Stimulated activated CD4-positive, alpha-beta T cell treated with anti-CD3 and anti-CD28 coated beads, Interleukin-1b, Interleukin-23, amount 100 ng/mL, for 1 hour (primary cell): ENCODE measurements around the gene KRTAP9-3.
"Not testable (repeated sequence)": the region's sequence is repeated elsewhere in the genome, so short reads cannot be mapped to it uniquely, and the experiment has no call there.

Experiments used
- DNase-seq, 2 donors: peaks; one replicate each; pipeline ENCODE4 v3.0.0-alpha.2; 2020; ENCODE audit warnings: low read depth in 2 of 2

KRTAP9-3 gene, protein sequence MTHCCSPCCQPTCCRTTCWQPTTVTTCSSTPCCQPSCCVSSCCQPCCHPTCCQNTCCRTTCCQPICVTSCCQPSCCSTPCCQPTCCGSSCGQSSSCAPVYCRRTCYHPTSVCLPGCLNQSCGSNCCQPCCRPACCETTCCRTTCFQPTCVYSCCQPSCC

DNA sequence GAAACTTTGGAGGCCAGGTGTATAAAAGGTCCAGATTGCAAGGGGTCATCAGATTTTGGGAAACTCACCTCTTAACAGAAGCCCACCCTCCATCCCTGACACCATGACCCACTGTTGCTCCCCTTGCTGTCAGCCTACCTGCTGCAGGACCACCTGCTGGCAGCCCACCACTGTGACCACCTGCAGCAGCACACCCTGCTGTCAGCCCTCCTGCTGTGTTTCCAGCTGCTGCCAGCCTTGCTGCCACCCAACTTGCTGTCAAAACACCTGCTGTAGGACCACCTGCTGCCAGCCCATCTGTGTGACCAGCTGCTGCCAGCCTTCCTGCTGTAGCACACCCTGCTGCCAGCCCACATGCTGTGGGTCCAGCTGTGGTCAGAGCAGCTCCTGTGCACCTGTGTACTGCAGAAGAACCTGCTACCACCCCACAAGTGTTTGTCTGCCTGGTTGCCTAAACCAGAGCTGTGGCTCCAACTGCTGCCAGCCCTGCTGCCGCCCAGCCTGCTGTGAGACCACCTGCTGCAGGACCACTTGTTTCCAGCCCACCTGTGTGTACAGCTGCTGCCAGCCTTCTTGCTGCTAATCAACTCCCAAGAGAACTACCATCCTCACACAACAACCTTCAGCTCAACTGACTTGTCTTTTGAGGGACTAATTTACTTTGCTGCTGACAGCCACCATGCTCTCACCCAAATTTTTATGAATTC is at the start of gene KRTAP9-3:
KRTAP9-3 (plus strand) TSS at position 51 of the 707 bp plus-strand sequence; CDS start at position 104, 53 bp downstream.
- DNase-seq, result not testable (repeated sequence)

- DNase-seq, result no peak
Measured at GRCh38 chr17:41184480-41184961, 47.7 kb upstream of the KRTAP9-3 start, which contains the start of gene KRTAP4-1. KRTAP4-1 (minus strand) TSS chr17:41184911; CDS start chr17:41184854, 57 bp downstream.

DNA sequence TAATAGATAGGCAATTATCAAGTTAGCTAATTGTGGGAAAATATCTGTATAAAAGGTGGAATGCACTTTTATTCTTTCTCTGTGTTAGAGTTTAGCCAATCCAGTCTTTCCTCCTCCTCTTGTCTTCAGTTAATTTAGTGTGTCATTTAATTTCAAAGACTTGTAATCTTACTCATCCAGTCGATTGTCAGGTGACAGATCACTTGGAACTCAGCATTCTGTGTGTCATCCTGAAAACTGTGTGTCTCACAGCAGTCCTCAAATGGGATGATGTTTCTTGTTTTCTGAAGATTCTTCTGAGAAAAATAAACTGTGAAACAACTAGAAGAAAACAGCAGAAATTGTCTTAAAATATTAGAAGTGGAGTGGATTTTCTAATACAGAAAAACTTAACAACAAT is 47.2 kb upstream of the KRTAP9-3 start:
- no peak for DNase-seq

- no peak for DNase-seq
Measured at GRCh38 chr17:41186872-41187271, 45.4 kb upstream of the KRTAP9-3 start.

DNA sequence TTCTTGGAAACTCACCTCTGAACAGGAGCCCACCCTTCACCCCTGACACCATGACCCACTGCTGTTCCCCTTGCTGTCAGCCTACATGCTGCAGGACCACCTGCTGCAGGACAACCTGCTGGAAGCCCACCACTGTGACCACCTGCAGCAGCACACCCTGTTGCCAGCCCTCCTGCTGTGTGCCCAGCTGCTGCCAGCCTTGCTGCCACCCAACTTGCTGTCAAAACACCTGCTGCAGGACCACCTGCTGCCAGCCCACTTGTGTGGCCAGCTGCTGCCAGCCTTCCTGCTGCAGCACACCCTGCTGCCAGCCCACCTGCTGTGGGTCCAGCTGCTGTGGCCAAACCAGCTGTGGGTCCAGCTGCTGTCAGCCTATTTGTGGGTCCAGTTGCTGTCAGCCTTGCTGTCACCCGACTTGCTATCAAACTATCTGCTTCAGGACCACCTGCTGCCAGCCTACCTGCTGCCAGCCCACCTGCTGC is 42.4 kb upstream of the KRTAP9-3 start, which contains the start of gene KRTAP9-1:
KRTAP9-1 (plus strand) TSS at position 51 of the 482 bp plus-strand sequence; CDS start at position 51, 0 bp downstream.
- DNase-seq, result not testable (repeated sequence)

DNA sequence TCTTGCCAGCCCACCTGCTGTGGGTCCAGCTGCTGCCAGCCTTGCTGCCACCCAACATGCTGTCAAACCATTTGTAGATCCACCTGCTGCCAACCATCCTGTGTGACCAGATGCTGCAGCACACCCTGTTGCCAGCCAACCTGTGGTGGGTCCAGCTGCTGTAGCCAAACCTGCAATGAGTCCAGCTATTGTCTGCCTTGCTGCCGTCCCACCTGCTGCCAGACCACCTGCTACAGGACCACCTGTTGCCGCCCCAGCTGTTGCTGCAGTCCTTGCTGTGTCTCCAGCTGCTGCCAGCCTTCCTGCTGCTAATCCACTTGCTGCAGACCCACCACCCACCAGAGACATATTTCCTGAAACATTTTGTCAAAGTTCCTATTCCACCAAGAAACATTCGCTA is 41.9 kb upstream of the KRTAP9-3 start:
- no peak for DNase-seq

- no peak for DNase-seq
Measured at GRCh38 chr17:41196068-41196467, 36.2 kb upstream of the KRTAP9-3 start.

DNA sequence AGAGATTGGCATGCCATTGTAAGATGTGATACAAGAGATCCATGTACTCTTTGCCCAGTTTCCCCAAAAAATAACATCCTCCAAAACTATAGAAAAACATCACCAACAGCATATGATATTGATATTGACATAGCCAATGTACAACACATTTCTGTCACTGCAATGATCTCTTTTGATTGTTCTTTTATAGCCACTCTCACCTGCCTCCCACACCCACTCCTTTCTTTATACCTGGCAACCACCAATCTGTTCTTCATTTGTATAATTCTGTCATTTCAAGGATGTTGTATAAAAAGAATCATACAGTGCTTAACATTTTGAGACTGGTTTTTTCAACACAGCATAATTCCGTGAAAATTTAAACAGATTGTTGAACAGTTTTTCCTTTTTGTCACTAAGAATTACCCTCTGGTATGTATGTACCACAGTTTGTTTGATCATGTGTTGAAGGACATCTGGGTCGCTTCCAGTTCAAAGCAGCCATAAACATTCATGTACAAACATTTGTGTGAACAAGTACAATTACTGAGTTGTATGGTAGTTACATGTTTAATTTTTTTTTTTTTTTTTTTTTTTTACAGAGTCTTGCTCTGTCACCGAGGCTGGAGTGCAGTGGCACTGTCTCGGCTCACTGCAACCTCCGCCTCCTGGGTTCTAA is 32.7 kb upstream of the KRTAP9-3 start:
- DNase-seq, result no peak

- no peak for DNase-seq
Measured at GRCh38 chr17:41211845-41212466, 20.3 kb upstream of the KRTAP9-3 start.

- no peak for DNase-seq
Measured at GRCh38 chr17:41212524-41213169, 19.6 kb upstream of the KRTAP9-3 start.

DNA sequence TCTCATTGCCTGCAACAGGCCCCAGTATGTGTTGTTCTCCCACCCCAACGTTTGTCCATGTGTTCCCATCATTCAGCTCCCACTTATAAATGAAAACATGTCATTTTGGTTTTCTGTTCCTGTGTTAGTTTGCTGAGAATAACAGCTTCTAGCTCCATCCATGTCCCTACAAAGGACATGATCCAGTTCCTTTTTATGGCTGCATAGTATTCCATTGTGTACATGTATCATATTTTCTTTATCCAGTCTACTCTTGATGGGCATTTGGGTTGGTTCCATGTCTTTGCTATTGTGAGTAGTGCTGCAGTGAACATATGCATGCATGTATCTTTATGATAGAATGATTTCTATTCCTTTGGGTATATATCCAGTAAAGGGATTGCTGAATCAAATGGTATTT is 16.6 kb upstream of the KRTAP9-3 start:
- DNase-seq, result no peak

- DNase-seq, result no peak
Measured at GRCh38 chr17:41223821-41224220, 8.4 kb upstream of the KRTAP9-3 start.

DNA sequence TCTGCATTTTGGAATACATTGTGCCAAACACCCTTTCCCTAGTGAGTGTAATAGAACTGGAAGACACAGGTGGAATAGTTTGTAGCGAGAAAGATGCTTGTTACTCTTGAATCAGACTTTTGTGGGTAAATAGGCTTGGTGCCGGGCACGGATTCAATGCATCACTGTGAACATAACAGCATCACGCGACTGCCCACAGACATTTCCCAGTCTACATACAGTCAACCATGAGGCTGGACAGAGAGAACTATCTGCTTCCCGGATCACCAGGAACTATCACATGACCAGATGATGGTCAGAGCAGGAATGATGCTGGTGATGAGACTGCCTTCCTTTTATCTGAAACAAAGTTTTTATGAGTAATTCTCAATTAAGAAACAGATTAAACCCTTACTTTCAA is 6.2 kb upstream of the KRTAP9-3 start:
- DNase-seq, result no peak

DNA sequence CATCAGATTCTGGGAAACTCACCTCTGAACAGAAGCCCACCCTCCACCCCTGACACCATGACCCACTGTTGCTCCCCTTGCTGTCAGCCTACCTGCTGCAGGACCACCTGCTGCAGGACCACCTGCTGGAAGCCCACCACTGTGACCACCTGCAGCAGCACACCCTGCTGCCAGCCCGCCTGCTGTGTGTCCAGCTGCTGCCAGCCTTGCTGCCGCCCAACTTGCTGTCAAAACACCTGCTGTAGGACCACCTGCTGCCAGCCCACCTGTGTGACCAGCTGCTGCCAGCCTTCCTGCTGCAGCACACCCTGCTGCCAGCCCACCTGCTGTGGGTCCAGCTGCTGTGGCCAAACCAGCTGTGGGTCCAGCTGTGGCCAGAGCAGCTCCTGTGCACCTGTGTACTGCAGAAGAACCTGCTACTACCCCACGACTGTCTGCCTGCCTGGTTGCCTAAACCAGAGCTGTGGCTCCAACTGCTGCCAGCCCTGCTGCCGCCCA is 5.6 kb upstream of the KRTAP9-3 start, which contains the start of gene KRTAP9-2:
KRTAP9-2 (plus strand) TSS at position 51 of the 498 bp plus-strand sequence; CDS start at position 58, 7 bp downstream.
- DNase-seq, result not testable (repeated sequence)

- DNase-seq, result no peak
Measured at GRCh38 chr17:41230094-41230493, 2.2 kb upstream of the KRTAP9-3 start.

DNA sequence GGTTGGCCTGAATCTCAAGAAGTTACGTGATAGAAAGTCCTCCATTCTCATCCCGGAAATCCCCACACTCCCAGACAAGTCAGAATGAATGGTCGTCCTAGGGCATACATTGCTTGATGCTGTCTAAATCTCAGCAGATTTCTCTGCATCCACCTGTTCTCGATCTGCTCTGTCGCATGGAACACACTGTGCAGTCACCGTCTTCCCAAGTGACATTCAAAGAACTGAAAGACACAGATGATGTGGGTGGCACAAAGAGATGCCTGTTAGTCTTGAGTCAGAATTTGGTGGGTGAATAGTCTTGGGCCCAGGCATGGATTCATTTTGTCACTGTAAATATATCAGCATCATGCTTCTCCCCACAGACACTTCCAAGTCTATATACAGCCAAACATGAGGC is 518 bp upstream of the KRTAP9-3 start:
- no peak for DNase-seq

DNA sequence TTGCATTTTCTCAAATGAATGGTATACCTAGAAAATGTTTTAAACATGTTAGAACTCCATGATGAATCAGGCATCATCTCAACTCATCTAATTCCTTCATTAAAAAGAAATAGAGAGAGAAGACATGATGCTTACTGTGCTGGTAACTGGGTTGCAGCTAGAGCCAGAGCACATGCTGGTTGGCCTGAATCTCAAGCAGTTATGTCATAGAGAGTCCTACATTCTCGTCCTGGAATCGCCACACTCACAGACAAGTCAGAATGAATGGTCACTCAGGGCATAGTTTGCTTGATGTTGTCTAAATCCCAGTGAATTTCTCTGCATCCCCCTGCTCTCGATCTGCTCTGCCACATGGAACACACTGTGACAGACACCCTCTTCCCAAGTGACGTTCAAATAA is 4.9 kb downstream of the KRTAP9-3 start:
- DNase-seq, result not testable (repeated sequence)

DNA sequence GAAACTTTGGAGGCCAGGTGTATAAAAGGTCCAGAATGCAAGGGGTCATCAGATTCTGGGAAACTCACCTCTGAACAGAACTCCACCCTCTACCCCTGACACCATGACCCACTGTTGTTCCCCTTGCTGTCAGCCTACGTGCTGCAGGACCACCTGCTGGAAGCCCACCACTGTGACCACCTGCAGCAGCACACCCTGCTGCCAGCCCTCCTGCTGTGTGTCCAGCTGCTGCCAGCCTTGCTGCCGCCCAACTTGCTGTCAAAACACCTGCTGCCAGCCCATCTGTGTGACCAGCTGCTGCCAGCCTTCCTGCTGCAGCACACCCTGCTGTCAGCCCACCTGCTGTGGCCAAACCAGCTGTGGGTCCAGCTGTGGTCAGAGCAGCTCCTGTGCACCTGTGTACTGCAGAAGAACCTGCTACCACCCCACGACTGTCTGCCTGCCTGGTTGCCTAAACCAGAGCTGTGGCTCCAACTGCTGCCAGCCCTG is 5.7 kb downstream of the KRTAP9-3 start, which contains the start of gene KRTAP9-8:
KRTAP9-8 (plus strand) TSS at position 51 of the 489 bp plus-strand sequence; CDS start at position 104, 53 bp downstream.
- DNase-seq, result not testable (repeated sequence)

- DNase-seq, result not testable (repeated sequence)
Measured at GRCh38 chr17:41246995-41247787, 14.9 kb downstream of the KRTAP9-3 start.
